GM18951 (cell line): Measurements from ENCODE around the gene USHBP1.
A peak's percentile ranks its signal among the peaks of the same experiment; 100 is the strongest.
"Not testable (repeated sequence)": the region's sequence is repeated elsewhere in the genome, so short reads cannot be mapped to it uniquely, and the experiment has no call there.

Source experiments
- POLR2A ChIP-seq: IDR thresholded peaks from 4 replicates; pipeline ENCODE4 v1.6.1; 2011; ENCODE audit warnings: mild to moderate bottlenecking; ENCODE audit not compliant: insufficient read length, insufficient read depth; ENCODE audit errors: extremely low read depth
- in situ Hi-C: fragments of 300-500 bp; cut with MboI; formaldehyde crosslinking; loops from one replicate; pipeline ENCODE4 v1.12.0; 2022; ENCODE audit warnings: low sequenced_read_pairs, mixed read lengths, inconsistent platforms; ENCODE audit not compliant: unreplicated experiment

The USHBP1 gene

GRCh38 chr19:17304386-17305215 is 40.1 kb upstream of the USHBP1 start:
- in situ Hi-C loops: no loop called here
- no peak for TF ChIP-seq POLR2A

GRCh38 chr19:17303940-17304267 is 39.4 kb upstream of the USHBP1 start:
- TF ChIP-seq POLR2A: no peak
- in situ Hi-C loops: no loop called here

GRCh38 chr19:17303167-17303939 is 38.8 kb upstream of the USHBP1 start, which contains the start of gene ABHD8:
Gene ABHD8, minus strand, starts transcription at chr19:17303425. Its CDS starts 1,809 bp downstream, at chr19:17301616.
- in situ Hi-C loops: no loop called here
- peak; percentile 61 for TF ChIP-seq POLR2A

GRCh38 chr19:17302391-17303166 is 38.0 kb upstream of the USHBP1 start:
- in situ Hi-C loops: no loop called here
- TF ChIP-seq POLR2A: no peak

GRCh38 chr19:17300992-17301619 is 36.6 kb upstream of the USHBP1 start:
- in situ Hi-C loops: no loop called here
- no peak for TF ChIP-seq POLR2A

- in situ Hi-C loops: no loop called here
- no peak for TF ChIP-seq POLR2A
These were observed 32.4 kb upstream of the USHBP1 start for GRCh38 chr19:17296976-17297375.

DNA sequence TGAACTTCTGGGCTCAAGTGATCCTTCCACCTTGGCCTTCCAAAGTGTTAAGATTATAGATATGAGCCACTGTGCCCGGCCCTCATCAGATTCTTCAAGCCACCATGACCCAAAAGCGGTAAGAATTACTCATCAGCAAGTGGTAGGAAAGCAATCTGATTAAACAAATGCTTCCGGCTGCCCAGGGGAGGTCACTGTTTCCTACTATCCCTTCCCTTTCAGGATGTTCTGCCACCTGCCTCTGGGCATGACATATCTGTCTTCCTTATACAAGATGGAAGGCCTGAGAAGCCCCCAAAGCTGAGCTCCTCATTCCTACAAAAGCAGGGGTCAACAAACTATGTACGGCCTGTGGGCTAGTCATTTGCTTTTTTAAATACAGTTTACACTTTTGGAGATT is 31.7 kb upstream of the USHBP1 start:
- in situ Hi-C loops: no loop called here
- no peak for TF ChIP-seq POLR2A

DNA sequence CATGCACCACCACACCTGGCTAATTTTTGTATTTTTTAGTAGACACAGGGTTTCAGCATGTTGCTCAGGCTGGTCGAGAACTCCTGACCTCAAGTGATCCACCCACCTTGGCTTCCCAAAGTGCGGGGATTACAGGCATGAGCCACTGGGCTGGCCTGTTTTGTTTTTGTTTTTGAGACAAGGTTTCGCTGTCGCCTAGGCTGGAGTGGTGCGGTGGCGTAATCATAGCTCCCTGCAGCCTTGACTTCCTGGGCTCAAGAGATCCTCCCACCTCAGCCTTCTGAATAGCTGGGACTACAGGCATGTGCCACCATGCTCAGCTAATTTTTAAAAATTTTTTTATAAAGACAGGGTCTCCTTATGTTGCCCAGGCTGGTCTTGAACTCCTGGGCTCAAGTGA is 31.0 kb upstream of the USHBP1 start:
- in situ Hi-C loops: not testable (repeated sequence)

DNA sequence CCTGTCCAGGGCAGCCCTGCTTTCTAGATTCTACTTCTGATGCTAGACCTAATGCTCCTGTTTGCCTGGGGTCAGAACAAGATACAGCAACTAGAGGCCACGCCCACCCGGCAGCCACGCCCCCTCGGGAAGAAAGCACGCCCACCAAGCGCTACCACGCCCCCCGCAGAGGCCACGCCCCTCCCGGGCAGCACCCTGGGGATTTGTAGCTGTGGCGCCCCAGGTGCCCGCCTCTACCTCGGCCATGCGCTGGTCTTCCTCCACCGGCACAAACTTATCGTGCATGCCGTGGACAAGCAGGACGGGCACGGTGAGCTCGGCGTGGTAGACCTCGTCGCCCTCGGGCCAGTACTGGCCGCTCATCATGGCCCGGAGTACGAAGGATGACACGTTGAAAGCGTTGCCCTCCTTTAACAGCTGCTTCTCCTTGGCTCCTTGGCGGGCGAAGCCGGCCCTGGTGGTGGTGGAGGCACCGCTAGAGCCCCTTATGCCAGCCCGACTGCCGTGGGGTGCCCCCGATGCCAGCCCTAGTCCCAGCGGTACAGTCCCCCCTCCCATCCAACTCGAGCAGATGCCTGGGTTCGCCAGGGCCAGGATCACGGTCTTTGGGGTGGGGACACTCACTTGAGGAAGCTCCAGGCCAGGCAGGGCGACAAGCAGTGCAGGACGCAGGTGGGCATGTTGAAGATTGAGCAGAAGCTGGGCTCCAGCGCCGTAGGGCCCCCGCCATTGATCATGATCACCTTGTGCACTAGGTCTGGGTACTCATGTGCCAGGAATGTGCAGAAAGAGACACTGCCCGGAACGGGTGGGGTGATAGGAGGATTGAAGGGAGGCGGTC is 29.7 kb upstream of the USHBP1 start:
- no peak for TF ChIP-seq POLR2A
- in situ Hi-C loops: no loop called here

DNA sequence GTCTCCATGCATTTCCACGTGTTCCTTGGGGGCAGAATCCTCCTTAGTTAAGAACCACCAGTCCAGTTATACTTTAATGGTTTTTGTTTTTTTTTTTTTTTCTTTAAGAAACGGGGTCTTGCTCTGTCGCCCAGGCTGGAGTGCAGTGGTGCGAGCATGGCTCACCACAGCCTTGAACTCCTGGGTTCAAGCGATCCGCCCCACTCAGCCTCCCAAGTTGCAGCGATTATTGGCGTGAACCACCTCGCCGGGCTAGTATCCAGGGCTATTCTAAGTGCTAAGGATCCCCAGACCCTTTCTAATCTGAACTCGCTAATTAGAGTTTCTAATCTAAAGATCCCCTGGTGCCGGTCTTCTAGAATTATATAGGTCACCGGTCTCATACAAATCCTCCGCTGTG is 29.1 kb upstream of the USHBP1 start:
- in situ Hi-C loops: no loop called here
- no peak for TF ChIP-seq POLR2A

DNA sequence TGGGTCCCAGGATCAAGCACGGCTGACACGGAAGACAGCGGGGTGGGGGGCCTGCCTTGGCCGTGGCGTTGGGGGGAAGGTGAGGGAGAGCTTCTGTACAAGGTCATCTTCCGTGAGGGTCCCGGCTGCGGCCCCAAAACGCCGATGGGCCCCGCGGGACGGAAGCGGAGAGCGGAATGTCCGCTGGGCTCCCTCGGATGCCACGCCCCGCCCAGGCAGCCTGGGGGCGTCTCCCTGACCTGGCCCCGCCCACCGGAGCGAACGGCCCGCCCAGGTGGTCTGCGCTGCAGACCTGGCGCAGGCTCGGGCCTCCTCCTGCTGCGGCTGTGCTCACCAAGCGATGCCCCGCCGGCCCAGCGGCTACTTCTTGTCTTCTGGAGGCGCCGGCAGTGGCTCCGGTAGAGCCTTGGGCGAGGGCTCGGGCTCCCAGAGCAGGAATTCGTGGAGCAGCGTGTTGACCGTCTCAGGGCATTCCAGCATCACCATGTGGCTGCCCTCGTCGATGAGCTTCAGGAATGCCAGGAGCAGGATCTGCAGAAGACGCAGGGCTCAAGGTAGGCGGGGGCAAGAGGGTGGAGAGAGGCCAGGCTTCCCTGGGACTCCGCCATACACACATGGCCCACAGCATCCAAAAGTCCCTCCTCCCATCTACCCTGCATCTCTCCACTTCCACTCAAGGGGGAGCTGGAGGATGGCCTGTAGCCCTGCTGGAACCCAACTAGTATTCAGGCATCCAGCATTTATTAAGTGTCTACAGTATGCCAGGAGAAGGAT is 27.9 kb upstream of the USHBP1 start:
- in situ Hi-C loops: no loop called here
- TF ChIP-seq POLR2A: peak; percentile 69
